ENCODE results near the gene CFAP45.

DNA sequence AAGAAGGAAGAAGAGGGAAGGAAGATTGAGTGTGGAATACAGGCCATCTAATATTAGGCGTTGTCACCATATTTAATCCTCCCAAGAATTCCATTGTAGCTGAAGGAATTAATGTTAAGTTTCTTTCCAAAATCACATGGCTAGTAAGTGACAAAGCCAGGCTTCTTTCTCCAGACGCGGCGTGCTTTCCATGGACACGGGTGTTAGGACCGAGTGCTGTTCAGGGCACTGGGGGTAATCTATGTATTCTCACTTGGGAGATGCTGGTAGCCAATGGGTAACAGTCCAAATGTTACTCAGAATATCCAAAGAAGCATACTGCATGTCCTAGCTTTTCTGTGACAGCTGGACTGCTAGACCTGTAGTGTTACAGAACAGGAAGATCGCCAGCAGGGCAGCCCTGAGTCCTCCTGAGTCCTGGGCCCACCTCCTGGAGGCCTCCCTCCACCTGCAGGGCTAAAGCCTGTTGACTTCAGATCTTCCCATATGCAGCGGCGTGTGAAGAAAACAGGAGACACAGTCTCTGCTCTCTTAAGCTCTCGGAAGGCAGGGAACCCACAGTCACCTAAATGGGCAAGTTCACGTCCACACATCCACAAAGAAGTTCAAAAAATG, 40.1 kb upstream of the CFAP45 start:
- no peak for TF ChIP-seq POLR2A (IDR thresholded peaks at IDR 0.05; ENCODE audit: low read length)
- TF ChIP-seq, protein P1, sequence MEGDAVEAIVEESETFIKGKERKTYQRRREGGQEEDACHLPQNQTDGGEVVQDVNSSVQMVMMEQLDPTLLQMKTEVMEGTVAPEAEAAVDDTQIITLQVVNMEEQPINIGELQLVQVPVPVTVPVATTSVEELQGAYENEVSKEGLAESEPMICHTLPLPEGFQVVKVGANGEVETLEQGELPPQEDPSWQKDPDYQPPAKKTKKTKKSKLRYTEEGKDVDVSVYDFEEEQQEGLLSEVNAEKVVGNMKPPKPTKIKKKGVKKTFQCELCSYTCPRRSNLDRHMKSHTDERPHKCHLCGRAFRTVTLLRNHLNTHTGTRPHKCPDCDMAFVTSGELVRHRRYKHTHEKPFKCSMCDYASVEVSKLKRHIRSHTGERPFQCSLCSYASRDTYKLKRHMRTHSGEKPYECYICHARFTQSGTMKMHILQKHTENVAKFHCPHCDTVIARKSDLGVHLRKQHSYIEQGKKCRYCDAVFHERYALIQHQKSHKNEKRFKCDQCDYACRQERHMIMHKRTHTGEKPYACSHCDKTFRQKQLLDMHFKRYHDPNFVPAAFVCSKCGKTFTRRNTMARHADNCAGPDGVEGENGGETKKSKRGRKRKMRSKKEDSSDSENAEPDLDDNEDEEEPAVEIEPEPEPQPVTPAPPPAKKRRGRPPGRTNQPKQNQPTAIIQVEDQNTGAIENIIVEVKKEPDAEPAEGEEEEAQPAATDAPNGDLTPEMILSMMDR (IDR thresholded peaks at IDR 0.05), result no peak
- no peak for TF ChIP-seq RAD21 (conservative IDR thresholded peaks at IDR 0.05 in 1 of 2, IDR thresholded peaks at IDR 0.05 in 1 of 2)
- no peak for TF ChIP-seq POLR2AphosphoS2 (conservative IDR thresholded peaks at IDR 0.05; ENCODE audit: low read length)
- TF ChIP-seq CEBPB (IDR thresholded peaks at IDR 0.05), result no peak
- TF ChIP-seq ZNF302 (CRISPR knock-in tag; IDR thresholded peaks at IDR 0.05), result no peak
